IPS-18c (cell line): Measurements from ENCODE around the gene MAP2K1.

Experiments
- H3K4me3 ChIP-seq: 2 replicates; pipeline ENCODE4 v1.7.0; 2013; ENCODE audit warnings: low read depth, mild to moderate bottlenecking, low read length, moderate library complexity; ENCODE audit not compliant: insufficient read depth
- H3K9me3 ChIP-seq: one replicate; pipeline ENCODE4 v1.6.1; 2013; ENCODE audit warnings: mild to moderate bottlenecking, low read length, moderate library complexity; ENCODE audit not compliant: control insufficient read depth, insufficient read depth

MAP2K1 gene

DNA sequence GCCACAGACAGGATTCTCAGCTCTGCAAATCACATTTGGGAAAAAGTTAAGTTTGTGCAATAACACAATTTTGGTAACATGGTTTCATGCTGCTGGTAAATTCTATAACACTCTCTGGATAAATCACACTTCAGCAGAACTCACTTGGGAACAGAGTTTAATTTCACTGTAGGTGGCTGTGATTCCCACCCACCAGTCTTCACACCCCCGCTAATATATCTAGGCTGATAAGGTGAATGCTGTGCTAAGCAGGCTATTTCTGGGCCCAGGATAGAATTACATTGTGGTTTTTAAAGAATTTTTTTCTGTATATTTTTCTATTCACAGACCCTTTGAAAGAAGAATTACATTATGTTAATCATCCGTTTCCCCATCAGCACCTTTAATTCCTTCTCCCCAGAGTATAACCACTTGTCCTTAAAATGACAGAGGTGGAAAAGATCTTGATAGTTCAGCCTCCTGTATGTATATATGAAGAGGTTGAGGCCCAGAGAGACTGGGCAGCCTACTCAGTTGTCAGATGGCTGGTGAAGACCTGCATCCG lies 22.9 kb downstream of the MAP2K1 start:
- H3K9me3 ChIP-seq, result peaks cover 6% of the 10 kb centered on the region
- no peak overlapping the region for H3K4me3 ChIP-seq

DNA sequence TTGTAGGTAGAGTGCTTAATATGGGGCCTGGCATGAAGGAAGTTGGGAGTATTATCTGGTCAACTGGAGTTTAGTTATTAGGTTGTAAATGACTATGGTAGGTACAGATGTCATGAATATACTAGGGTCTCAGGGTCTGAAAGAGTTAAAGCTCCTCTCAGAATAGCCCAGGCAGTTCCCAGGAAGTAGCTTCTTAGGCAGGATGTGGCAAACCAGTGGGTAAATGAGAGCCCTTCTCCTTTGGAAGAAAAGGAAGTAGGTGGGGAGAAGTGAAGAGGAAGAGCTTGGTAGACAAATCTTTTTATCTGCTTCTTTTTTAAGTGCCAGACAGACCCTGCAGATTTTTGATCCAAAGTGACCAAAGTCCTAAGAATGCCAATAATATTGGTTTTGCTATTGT lies 24.5 kb downstream of the MAP2K1 start:
- H3K4me3 ChIP-seq, result no peak overlapping the region

DNA sequence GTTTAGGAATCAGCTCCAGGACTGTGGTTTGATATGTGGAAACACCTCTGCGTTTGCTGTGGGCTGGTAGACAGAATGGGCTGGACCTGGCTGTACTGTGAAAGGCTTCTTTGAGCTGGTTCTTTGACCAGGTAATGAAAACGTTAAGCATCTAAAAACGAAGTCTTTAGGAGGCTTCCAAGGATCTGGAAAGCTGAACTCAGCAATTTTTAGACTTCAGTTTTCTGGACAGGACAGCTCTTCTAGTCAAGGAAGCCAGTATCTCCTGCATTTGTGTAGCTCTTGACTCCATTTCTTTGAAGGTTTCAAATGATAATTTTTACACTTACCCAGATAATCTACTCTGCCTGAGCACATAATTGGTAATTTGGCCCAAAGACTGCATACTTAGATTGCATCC lies 25.5 kb downstream of the MAP2K1 start:
- H3K9me3 ChIP-seq, result peaks cover 6% of the 10 kb centered on the region
- no peak overlapping the region for H3K4me3 ChIP-seq

More for the DNA sequence above, 24.5 kb downstream of the MAP2K1 start:
- peaks cover 6% of the 10 kb centered on the region for H3K9me3 ChIP-seq

DNA sequence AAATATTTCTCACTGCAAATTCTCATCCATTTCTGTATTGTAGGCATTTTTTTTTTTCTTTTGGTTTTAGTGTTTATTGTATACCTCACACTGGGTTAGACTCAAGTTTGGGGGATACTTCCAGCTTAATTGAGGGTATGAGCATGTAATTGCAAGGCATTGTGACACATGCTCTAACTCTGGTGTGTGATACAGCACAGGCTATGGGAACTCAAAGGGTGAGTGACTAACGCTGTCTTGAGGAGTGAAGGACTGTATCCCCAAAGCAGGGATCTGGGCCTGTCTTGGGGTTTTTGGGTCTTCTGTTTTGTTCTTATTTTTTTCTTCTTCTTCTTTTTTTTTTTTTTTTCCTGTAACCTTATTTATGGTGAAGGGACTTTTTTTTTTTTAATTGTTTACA lies 26.9 kb downstream of the MAP2K1 start:
- Histone ChIP-seq H3K9me3 (peaks cover 6% of the 10 kb centered on the region), H3K4me3 (no peak overlapping the region)

DNA sequence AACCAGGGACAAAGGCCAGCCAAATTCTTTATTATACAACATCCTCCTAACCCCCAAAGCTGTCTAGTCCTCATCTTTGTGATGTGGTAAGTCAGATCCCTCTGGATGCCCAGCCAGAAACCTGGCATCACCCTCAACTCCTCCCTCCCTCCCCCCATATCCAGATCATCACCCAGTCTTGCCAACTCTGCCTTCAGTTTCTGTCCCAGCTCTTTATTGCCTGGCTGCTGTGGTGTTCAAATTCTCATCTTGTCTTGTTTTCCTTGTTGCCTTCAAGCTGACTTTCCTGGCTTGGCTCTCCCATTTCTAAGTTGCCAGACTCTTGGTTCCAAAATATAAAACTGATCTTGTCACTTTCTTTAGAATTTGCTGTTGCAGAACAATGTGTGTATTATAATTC lies 28.6 kb downstream of the MAP2K1 start:
- H3K9me3 ChIP-seq, result peaks cover 6% of the 10 kb centered on the region
- no peak overlapping the region for H3K4me3 ChIP-seq

DNA sequence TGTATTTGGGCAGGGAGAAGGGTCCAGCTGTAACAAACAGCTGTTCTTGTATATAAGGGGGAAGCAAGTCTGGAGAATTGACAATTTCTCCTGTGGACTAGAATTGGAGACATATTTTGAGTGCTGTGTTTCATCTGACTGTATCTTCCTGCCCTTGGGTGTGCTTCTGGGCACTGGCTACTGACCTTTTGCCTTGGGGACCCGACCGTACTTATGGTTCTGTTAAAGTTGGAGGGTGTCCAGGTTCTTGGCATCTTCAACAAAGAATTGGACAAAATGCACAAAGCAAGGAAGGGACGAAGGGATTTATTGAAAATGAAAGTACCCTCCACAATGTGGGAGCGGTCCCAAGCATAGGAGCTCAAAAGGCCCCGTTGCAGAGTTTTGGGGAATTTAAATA lies 31.0 kb downstream of the MAP2K1 start:
- peaks cover 6% of the 10 kb centered on the region for H3K9me3 ChIP-seq
- H3K4me3 ChIP-seq, result no peak overlapping the region

DNA sequence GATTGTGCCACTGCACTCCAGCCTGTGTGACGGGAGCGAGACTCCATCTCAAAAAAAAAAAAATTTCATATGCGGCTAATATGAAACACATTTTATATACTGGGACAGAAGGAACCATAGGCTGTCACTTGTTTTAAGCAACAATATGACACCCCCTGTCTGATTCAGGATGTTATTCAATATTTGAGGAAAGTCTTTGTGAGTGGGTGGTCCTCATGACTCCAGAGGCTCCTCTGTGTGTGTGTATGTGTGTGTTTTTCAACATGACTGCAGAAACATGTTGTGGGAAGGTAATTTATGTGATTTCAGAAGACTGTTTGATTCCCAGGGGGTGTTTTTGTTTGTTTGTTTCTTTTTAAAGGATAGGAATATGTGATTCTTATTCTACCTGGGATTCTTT lies 32.8 kb downstream of the MAP2K1 start:
- Histone ChIP-seq H3K9me3 (no peaks in the 10 kb centered on the region), H3K4me3 (no peak overlapping the region)

DNA sequence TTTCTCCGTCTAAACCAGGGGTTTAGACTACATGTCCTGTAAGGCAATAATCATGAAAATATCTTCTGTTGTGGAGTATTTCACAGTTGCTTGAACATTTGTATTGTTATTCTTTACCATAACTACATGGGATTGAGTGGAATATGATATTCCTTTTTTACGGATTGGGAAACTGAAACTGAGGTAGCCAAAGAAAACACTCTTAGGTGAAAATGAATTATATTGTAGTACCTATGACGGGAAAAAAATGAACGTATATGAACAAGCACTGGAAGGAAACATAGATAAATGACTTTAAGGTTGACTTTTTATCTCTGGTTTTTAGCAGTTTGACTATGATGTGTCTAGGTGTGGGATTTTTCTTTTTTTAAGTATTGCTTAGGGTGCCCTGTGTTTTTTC lies 35.6 kb downstream of the MAP2K1 start:
- Histone ChIP-seq H3K9me3 (no peaks in the 10 kb centered on the region), H3K4me3 (no peak overlapping the region)

DNA sequence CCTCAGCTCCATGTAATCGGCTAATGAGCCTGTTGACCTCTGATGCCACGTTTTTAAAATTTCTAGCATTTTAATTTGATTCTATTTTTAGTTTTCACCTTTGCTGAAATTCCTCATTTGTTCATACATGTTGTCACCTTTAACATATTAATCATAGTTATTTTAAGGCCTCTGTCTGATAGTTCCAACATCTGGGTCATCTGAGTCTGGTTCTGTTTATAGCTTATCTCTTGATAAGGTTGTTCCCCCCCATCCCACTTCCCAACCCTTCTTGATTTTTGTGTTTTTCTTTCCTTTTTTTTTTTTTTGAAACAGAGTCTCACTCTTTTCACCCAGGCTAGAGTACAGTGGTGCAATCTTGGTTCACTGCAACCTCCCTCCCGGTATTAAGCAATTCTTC lies 36.4 kb downstream of the MAP2K1 start:
- Histone ChIP-seq H3K9me3 (no peaks in the 10 kb centered on the region), H3K4me3 (no peak overlapping the region)

DNA sequence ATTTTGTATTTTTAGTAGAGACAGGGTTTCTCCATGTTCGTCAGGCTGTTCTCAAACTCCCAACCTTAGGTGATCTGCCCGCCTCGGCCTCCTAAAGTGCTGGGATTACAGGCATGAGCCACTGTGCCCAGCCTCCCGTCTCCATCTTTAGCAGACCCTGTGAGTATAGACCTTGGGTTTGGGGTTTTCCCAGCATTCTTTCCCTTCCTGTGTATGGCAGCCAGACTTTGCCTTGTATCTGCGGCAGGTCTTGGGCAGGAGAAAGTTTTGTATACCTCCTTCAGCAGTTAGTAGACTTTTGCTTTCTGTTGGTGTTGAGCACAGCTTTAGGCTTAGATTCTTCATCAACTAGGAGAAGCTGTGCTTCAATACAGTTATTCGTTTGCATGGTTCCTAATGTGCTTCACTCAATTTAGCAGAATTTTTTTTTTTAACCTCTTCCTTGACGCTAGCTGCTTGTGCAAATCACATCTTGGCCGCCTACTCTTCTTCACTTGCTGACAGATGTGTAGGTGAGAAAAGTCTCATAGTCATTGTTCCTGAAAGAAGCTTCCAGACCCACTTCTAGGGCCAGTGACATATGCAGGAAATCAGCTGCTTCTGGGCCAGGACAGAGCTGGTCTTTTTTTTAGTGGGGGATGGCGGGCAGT lies 38.4 kb downstream of the MAP2K1 start:
- H3K9me3 ChIP-seq, result no peaks in the 10 kb centered on the region
- H3K4me3 ChIP-seq, result no peak overlapping the region

DNA sequence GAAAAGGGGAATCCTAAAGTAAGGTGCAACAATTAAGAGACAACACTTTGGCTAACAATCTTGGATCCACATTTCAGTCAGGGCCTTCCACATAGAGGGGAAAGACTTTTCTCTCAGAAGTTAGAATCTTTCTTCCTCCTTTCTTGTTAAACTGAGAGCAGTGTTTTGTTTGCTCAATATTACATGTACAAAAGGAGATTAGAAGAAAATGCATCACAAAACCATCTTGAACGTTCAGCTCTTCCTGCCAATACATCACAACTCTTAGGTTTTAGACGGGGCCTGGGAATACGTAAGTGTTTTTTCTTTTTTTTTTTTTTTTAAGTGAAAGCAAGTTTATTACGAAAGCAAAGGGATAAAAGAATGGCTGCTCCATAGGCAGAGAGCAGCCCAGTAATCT lies 39.1 kb downstream of the MAP2K1 start:
- no peaks in the 10 kb centered on the region for H3K9me3 ChIP-seq

DNA sequence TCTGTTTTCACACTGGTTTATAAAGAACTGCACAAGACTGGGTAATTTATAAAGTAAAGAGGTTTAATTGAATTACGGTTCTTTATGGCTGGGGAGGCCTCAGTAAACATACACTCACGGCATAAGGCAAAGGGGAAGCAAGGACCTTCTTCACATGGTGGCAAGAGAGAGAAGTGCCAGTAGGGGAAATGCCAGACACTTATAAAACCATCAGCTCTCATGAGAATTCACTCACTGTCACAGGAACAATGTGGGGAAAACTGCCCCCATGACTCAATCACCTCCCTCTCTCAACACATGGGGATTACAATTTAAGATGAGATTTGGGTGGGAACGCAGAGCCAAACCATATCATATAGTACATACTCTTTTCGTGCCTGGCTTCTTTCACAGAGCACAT lies 42.4 kb downstream of the MAP2K1 start:
- Histone ChIP-seq H3K9me3 (no peaks in the 10 kb centered on the region), H3K4me3 (no peak overlapping the region)

More for the DNA sequence above, 39.1 kb downstream of the MAP2K1 start:
- no peak overlapping the region for H3K4me3 ChIP-seq

DNA sequence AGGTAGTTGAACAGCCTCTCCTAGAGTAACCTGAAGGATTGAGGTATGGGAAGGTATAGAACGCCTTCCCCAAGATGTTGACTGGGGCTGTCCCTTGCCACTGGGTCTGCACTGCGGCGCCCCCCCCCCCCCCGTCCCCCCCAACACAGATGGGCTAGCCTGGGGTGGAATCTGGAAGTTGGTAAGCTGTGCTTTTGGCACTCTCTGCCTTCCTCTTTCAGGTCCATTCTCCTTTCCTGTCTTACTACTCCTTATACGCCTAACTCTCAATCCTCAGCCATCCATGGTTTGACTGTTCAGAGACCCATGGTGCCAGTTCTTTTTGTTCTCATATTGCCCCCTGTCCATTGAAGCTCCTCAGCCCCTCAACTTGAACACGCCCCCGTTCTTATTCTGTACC lies 42.8 kb downstream of the MAP2K1 start:
- Histone ChIP-seq H3K9me3 (no peaks in the 10 kb centered on the region), H3K4me3 (no peak overlapping the region)

DNA sequence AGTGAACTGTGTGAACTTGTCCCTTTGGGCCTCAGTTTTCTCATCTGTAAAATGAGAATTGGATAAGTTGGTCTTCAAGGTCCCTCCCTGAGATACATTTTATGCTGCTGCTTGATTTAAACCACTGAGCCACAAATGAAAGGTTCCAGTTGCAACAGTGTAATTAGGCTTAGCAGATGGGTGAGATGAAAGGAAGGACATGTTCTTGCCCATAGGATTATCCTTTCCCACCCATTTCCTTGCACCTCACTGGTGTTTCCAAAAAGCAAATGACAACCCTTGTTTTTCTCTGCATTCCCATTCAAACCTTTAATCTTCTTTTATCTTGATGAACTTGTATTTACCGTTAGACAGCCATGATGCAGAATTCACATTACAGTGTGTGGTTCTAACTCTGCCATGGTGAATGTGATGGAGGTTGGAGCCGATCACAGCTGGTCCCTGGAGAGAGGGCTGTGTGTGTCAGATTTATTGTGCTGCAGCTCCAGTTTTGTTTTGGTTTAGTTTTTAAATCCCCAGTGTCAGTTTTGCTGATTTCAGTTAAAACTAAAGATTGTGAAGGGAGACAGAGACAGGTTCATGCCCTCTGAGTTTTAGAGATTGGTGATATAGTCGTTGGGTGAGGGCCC lies 44.0 kb downstream of the MAP2K1 start:
- no peak overlapping the region for H3K4me3 ChIP-seq
- no peaks in the 10 kb centered on the region for H3K9me3 ChIP-seq

DNA sequence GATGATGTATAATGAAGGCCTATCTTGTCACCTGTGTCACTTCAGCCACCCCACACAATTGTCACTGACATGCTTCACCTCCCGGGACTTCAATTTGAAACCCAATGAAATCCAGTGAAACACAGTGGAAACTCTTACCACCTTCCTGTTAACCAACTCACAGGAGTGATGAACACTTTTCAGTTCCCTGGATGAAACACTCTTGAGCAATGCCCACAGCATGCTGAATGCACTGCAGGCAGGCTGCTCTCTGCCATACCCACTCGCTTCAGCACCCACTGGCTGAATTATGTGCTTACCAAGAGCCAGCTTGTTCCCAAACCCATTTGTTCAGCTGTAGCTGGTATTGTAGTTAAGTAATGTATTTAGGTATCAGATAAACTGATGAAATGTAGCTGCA lies 47.0 kb downstream of the MAP2K1 start:
- Histone ChIP-seq H3K9me3 (no peaks in the 10 kb centered on the region), H3K4me3 (no peak overlapping the region)

DNA sequence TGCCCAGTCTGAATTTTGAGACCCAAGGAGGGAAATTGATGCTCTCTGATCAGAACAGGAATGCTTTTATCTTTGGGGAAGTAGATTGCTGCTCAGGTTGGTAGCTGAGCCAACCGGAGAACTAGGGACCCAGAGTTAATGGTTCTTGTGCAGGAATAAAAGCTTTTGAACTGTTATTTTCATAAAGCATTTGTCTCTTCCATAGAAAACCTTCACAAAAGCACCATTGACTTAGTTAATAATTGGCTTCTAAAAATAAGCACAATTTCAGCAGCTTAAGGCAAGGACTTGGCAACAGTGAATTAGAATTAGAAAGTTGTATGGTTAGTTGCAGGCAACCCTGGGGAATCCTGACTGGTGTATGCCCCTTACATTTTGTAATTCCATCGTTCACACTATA lies 53.8 kb downstream of the MAP2K1 start:
- Histone ChIP-seq H3K4me3 (no peak overlapping the region), H3K9me3 (no peaks in the 10 kb centered on the region)

DNA sequence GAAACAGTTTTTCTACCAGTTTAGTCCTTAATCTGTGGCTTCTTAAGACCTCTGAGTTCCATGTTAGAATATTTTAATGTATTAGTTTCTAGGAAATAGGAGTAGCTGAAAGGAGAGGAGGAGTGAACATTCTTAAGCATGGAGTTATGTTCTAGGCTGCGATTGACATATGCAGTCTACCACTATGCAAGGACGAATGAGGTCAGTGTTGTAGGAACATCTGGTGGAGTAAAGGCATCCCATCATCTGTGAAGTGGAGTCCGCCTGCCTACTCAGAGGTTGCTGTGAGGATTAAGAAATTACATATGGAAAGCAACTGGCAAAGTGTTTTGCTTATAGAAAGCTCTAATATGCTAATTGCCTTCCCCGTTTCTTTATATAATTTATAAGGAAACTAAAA lies 65.7 kb downstream of the MAP2K1 start:
- no peak overlapping the region for H3K4me3 ChIP-seq

DNA sequence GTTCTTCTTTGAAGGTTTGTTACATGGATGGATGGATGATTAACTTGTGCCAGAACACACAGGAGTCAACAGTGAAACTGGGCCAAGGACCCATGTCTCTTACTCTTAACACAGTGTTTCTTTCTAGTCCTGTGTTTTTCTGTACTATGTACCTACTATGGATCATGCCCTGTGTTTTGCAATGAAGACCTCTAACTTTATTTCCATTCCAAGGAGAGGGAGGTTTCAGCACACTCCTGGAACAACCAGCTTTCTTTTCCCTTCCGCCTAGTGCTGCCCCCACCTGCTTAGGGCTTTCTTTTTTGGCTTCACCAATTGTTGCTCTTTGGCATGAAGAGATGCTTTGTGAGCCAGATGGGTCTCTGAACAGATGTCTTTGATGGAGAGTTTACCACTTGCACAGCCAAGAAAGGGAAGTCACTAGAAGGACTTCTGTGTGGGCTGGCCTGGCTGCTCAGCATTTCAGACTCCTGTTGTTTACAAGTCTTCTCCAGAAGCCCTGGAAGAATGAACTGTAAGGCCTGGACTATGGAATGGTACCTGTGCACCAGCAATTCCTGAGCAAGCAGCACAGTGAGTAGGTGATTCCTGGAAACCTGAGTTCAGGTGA lies 66.4 kb downstream of the MAP2K1 start:
- no peak overlapping the region for H3K4me3 ChIP-seq
- H3K9me3 ChIP-seq, result no peaks in the 10 kb centered on the region

More for the DNA sequence above, 65.7 kb downstream of the MAP2K1 start:
- H3K9me3 ChIP-seq, result no peaks in the 10 kb centered on the region
